SW480 (cell line): Measurements from ENCODE around the gene ZBTB48.
"Not testable (repeated sequence)": the region's sequence is repeated elsewhere in the genome, so short reads cannot be mapped to it uniquely, and the experiment has no call there.

Experiments used
- DNase-seq: peaks from one replicate; pipeline ENCODE4 v3.0.0-alpha.2; 2016; ENCODE audit warnings: low spot score

ZBTB48 gene

DNA sequence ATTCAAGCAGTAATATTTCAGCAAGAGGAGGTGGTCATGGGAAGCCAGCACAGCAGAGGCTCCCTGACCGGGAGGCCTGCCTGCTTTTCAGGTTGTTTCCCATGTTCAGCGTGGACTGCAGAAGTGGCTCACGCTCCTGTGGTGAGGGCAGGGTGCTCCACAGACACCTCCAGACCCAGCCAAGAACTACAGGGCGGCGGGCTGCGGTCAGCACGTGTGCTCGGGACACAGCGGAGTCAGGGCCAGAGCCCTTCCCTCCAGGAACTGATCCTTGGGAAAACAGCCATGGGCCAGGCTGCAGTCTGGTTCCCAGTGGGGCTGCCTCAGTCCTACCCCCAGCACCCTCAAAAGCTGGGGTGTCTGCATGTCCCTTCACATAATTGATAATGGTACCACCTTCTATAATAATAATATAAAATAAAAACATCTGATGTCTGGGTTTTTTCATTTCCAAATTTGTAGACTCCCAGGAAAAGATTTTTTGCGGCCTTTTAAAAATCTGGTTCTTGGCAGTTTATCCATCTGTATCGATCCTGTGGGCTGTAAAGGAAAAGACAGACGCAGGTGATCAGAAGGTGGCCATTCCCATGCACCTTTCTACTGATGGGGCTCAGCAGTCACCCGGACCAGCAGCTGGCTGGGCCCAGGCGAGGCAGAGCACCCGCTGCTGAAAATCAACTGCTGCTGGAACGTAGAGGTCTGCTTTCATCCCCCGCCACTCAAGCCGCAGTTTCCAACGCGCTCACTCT lies 55.5 kb downstream of the ZBTB48 start:
- no peak for DNase-seq

DNA sequence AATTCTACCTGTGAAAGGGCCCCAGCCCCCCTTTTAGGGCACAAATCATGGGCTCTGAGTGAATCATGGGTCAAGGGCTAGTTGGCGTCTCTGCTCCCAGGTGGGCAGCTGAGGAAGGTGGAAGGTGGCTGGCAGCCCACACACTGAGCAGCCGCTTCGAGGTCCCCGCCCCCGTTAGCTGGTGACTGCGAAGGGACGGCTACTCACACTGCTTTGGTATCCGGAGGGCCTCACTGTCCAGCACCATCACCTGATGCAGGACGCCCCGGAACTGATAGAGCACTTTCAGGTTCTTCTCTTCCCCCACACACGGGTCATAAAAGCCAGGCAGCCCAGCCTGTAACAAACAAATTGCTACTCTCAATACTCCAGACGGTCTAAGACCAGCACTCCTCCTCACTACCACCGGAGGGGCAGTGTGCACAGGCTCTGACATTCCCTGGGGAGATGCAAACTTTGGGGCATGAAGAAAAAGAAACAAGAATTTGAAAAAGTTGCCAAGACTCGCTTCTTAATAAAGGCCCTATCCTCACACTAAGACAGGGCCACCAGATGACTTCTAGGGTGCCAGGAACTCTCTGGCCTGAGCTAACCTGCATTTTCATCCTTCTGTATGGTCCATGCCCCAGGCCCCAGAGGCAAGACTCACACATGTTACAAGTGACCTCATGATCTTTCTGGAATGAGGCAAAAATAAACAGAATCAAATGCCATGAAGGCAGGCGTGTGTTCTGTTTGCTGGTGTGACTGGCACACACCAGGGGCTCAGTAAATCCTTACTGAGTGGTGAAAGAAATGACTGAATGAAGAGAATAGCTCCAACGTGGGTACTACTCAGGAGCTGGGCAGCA lies 56.3 kb downstream of the ZBTB48 start:
- no peak for DNase-seq

DNA sequence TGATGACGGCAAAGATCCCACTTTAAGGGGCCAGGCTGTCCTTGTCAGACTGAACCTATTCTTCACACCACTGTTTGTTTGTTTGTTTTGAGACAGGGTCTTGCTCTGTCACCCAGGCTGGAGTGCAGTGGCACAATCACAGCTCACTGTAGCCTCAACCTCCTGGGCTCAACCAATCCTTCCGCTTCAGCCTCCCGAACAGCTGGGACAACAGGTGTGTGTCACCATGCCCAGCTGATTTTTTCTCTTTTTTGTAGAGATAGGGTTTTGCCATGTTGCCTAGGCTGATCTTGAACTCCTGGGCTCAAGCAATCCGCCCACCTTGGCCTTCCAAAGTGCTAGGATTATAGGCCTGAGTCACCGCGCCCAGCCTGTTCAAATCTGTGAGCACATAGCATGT lies 57.0 kb downstream of the ZBTB48 start:
- not testable (repeated sequence) for DNase-seq

DNA sequence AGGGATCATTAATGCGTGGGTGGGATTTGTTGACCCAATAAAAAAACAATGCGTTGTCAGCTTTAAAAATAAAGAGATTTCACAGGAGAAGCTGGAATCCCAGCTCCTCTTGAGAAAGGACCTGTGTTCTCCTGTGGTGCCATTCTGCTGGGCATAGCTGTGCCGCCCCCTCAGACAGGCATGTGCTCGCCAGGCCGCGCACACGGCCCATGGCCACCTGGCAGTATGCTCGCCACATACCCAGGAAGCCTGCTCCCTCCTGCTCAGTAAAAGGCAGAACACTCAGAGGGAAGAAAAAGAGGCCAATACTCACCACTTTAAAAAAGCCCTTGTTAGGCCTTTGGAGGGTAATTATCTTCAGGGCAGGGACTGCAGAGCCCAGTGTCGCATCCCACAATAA lies 58.0 kb downstream of the ZBTB48 start:
- no peak for DNase-seq

DNA sequence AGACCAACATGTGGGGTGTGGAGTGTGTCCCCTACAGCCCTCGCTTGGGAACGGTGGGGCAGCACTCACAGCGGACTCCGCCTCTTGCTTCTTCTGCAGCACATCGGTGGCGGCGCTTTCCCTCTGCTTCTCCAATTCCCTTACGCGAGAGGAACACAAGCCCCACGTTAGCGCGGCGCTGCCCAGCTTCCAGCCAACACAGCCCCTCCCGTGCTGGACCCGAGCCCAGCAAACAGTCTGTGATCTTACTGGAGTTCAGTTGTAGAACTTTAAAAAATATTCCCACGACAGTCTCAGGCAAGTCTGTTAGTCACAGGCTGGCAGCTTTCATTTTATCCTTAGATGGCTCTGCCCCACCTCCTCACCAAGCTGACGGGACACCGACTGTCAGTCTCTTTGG lies 58.4 kb downstream of the ZBTB48 start:
- no peak for DNase-seq
